DMS153 treated with DMSO at 0.1 percent for 48 hours (cell line): ENCODE measurements around the gene EMILIN3.

Source experiments
- DNase-seq: peaks from one replicate; lab custom pipeline; 2025; ENCODE audit not compliant: unreplicated experiment; lab: John Stamatoyannopoulos, UW

The EMILIN3 gene

DNA sequence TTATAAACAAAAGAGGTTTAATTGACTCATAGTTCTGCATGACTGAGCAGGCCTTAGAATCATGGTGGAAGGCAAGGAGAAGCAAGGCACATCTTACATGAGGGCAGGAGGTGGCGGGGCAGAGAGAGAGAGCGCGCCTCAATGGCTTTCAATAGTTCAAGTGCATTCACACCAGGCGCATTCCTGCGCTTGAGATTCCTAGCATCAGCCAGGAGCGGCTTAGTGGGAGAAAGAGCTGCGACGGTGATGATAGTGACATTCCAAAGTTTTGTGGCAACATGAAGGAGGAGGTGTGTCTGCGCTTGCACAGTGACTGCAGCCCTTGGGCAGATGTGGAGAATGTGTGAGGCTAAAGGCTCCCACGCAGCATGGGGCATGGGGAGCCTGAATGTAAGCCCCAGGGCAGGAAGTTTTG is 25.0 kb upstream of the EMILIN3 start:
- no peak for DNase-seq

- no peak for DNase-seq
Observed at GRCh38 chr20:41390889-41391288, 24.3 kb upstream of the EMILIN3 start.

- DNase-seq: no peak
Observed at GRCh38 chr20:41387444-41387851, 20.8 kb upstream of the EMILIN3 start.

DNA sequence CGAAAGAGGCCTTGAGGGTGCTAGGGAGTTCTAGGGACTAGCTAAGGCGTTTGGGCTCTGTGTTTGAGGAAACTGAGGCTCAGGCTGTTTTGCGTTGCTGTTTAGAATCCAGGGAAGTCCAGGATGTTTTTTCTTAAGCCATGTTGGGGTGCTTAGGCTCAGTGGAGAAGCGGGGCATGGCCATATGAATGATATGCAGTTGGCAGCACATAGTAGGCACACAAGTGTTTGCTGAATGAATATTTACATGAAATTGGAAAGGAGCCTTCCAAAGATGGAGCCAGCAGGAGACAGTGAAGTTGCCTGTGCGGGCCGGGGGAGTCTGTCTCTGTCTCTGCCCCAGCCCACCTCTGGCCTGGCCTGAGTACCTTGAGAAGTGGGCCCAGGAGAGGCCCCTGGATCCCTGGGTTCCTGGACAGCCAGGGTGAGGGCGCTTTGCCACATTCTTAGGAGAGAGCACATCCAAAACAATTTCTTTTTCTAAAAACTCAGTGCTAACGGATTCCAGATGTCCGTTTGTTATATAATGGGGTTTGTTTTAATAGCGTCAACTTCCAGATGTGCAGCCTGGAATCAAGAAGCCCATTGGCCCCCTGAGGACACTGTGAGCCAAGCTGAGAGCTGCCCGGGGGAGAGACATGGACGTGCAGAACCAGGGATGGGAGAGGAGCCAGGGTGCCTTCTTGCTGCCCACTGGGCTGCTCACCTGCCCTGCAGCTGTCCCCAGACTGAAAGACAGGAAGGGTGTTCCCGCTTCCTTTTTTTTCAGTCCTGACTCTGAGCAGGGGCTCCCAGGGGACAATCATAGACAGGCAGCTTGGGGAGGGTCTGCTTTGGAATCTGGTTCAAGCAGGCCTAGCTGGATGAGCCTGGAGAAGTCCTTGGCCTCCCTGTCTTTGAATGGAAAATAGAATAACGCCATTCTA is 20.1 kb upstream of the EMILIN3 start:
- DNase-seq: no peak

GRCh38 chr20:41382791-41383305 is 16.2 kb upstream of the EMILIN3 start:
- no peak for DNase-seq

DNA sequence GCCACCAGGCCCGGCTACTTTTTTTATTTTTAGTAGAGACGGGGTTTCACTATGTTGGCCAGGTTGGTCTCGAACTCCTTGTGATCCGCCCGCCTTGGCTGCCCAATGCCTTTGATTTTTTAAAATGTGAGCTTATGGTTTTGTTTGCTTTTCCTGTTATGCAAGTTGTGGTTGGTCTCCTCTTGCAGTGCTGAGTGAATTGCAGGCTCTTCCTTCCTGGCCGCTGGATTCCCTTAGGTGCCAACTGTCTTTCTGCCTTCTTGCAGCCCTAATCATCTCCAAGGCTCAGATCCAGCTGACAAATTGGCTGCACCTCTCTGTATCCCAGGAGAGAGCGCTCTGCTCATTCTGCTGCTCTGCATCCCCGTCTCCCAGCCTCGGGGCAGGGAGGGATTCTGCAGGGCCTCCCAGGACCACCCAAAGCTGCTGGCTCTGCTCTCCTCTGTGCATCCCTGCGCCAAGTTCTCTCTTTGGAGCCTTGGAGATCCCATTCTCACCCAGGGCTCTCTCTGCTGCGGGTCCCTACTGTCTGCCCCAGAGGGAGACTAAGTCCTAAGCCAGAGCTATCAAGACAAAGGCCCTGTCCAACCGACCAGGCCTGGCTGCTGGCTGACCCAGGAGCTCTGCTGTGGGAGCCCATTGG is 14.1 kb upstream of the EMILIN3 start:
- DNase-seq: no peak

DNA sequence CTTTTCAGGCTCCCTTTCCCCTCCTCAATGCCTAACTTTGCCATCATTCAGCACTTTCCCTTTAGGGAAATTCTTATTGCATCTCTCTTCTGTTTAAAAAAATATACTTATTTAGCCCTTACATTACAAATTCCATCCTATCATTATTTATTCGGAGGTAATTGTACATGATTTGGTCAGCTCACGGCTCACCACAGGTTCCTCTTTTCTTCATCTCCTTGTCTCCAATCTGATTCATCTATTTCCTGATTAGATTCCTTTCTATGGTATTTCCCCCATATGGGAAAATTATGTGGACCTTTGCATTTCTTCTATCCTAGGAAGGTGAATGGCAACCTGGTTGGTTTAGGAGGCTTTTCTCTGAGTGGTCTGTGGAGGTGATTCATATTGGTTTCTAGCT is 12.9 kb upstream of the EMILIN3 start:
- DNase-seq: no peak

DNA sequence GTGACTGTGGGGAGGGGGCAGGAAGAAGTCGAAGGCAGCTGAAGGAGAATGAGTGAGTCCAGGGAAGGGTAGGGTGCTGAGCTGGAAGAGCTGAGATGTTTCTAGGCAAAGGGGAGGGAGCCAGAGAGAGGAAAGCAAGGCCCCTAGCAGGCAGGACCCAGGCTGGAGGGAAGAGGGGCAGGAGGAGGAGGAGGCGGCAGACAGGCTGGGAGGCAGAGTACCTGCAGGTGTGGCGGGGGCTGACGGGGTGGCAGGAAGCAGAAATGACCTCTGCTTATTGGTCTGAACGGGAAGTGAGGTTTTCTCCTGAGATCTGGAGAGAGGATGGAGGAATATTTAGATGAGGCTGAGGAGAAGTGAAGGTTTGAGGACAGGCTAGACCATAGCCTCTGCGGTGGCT is 10.7 kb upstream of the EMILIN3 start:
- no peak for DNase-seq

DNA sequence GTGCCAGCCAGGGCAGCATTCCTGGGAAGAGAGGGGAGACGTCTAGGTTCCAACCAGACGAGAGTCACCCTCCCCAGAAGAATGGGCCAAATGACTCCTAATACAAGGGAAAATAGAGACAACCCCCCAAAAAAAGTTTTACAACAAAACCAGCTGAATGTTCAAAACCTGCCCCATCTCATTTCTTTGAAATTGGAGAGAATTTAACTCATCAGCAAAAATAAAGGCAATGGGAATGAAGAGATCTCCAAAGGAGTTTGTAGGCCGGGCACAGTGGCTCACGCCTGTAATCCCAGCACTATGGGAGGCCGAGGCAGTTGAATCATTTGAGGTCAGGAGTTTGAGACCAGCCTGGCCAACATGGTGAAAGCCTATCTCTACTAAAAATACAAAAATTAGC is 9.7 kb upstream of the EMILIN3 start:
- DNase-seq: no peak

GRCh38 chr20:41375846-41376245 is 9.2 kb upstream of the EMILIN3 start:
- DNase-seq: no peak

GRCh38 chr20:41373931-41374920 is 7.6 kb upstream of the EMILIN3 start:
- no peak for DNase-seq

DNA sequence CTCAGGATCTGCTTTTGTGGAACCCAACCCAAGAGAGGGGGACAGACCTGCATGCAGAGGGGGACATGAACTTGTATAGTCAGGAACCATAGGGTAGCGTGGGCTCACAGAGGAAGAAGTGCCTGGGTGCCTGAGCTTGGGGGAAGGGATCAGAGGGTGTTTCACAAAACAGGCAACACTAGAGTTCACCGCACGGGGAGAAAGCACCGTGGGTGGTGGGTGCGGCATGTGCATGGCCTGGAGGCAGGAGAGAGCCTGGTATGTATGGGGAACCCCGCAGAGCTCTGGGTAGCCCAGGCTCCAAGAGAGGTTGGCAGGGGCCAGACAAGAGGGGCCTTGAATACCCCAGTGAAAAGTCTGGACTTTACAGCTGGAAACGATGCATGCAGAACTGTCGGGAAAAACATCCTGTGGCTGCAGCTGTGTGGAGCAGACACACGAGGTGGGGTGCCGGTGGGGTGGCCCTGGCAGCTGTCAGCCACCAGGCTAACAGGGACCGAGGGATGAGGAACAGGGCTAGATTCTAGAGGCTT is 6.7 kb upstream of the EMILIN3 start:
- DNase-seq: no peak

- DNase-seq: no peak
Observed at GRCh38 chr20:41371371-41371770, 4.8 kb upstream of the EMILIN3 start.

GRCh38 chr20:41370176-41370575 is 3.6 kb upstream of the EMILIN3 start:
- DNase-seq: no peak

DNA sequence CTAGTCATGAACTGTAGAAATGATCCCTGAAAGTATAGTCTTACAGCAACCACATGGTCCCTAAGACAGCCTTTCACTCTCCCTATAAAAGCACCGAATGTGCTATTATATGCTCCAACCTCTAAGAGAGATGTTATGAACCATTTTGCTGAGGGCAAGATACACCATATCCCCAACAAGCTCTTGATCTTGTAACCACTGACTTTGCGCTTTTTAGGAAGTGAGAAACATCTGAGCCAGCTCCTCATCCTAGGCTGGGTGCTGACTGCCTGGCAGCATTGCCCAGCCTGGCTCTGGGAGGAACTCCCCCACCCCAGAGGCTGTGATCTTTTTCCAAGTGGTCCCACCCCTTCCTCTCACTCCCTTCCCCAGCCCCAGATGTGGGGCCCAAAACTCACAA is 3.1 kb upstream of the EMILIN3 start:
- DNase-seq: no peak

DNA sequence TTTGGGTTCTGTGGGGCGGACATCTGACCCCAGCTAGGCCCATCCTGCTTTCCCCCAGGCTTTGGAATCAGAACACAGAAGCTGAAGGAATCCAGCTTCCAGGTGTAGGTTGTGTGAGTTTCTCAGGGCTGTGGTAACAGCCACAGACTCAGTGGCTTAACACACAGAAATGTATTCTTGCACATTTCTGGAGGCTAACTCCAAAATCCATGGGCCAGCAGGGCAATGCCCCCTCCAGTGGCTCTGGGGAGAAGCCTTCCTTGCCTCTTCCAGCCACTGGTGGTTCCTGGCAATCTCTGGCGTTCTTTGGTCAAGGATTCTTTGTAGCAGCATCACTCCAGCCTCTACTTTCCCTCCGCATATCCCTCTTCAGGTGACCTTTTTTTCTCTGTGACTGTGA is 1.3 kb upstream of the EMILIN3 start:
- no peak for DNase-seq

GRCh38 chr20:41367393-41367695 is 726 bp upstream of the EMILIN3 start:
- DNase-seq: no peak

- DNase-seq: no peak
Observed at GRCh38 chr20:41365777-41366545, 657 bp downstream of the EMILIN3 start.

GRCh38 chr20:41364967-41365765 is 1.5 kb downstream of the EMILIN3 start:
- no peak for DNase-seq
